BLaER1 (cell line): ENCODE results near the gene ANKRD50.
A peak's percentile ranks its signal among the peaks of the same experiment; 100 is the strongest.

Experiments used
- H3K27ac ChIP-seq: shearing (Covaris generic); formaldehyde crosslinking; 2 replicates; pipeline ENCODE4 v1.8.1; 2022
- H3K27me3 ChIP-seq: shearing (Covaris generic); formaldehyde crosslinking; 2 replicates; pipeline ENCODE4 v1.8.1; 2022
- H3K36me3 ChIP-seq: shearing (Covaris generic); formaldehyde crosslinking; 2 replicates; pipeline ENCODE4 v1.8.1; 2022
- H3K4me1 ChIP-seq: shearing (Covaris generic); formaldehyde crosslinking; 2 replicates; pipeline ENCODE4 v1.8.1; 2022
- H3K4me2 ChIP-seq: shearing (Covaris generic); formaldehyde crosslinking; 2 replicates; pipeline ENCODE4 v1.8.1; 2022
- H3K4me3 ChIP-seq: shearing (Covaris generic); formaldehyde crosslinking; 2 replicates; pipeline ENCODE4 v1.8.1; 2022
- H3K9ac ChIP-seq: shearing (Covaris generic); formaldehyde crosslinking; 2 replicates; pipeline ENCODE4 v1.8.1; 2022
- H3K9me3 ChIP-seq: shearing (Covaris generic); formaldehyde crosslinking; 2 replicates; pipeline ENCODE4 v1.8.1; 2022
- H4K20me1 ChIP-seq: shearing (Covaris generic); formaldehyde crosslinking; 2 replicates; pipeline ENCODE4 v1.8.1; 2022
- Cebpa-rat ChIP-seq: shearing (Covaris generic); IDR thresholded peaks from 2 replicates; pipeline ENCODE4 v1.8.1; 2022

ANKRD50 gene, protein sequence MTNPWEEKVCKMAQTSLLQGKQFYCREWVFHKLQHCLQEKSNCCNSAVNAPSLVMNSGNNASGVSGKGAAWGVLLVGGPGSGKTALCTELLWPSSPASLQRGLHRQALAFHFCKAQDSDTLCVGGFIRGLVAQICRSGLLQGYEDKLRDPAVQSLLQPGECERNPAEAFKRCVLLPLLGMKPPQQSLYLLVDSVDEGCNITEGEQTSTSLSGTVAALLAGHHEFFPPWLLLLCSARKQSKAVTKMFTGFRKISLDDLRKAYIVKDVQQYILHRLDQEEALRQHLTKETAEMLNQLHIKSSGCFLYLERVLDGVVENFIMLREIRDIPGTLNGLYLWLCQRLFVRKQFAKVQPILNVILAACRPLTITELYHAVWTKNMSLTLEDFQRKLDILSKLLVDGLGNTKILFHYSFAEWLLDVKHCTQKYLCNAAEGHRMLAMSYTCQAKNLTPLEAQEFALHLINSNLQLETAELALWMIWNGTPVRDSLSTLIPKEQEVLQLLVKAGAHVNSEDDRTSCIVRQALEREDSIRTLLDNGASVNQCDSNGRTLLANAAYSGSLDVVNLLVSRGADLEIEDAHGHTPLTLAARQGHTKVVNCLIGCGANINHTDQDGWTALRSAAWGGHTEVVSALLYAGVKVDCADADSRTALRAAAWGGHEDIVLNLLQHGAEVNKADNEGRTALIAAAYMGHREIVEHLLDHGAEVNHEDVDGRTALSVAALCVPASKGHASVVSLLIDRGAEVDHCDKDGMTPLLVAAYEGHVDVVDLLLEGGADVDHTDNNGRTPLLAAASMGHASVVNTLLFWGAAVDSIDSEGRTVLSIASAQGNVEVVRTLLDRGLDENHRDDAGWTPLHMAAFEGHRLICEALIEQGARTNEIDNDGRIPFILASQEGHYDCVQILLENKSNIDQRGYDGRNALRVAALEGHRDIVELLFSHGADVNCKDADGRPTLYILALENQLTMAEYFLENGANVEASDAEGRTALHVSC (N-terminal part only)

DNA sequence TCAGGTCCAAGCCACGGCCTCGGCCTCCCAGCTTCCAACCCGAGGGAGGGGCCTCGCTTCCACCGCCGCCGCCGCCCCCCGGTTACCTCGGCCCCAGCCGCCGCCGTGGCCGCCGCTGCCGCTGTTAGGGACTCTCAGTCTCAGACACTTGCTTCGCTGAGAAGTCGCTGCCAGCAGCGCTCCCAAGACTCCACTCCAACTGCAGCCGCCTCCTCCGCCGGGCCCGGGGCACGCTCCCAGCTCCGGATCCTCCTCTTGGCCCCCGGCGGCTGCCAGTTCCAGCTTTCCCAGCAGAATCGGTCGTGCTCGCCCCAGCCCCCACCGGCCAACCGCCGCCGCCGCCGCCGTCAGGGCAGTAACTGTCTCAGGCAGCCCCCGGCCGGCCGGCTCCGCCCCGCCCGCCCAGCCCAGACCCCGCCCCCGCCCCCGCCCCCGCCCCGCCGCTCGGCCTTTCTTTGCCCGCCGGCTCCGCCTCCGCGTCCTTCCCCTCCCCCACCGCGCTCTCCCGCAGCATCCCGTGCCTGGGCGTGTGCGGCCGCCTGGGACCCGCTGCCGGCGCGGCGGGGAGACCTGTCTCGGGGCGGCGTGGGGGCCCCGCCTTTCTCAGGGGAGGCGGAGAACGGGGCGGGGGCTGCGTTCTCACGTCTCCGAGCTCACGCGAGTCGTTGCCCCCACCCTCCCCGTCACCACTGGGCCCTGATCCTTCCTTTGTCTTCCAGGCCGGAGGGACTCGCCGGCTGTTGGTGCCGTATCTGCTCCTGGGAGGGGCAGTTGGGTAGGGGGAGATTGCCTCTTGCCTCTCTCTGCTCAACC lies at the start of gene ANKRD50:
ANKRD50 (minus strand) TSS at position 361 of the 813 bp plus-strand sequence. CDS start 2,221 bp downstream, outside the sequence.
- Histone ChIP-seq H3K36me3 (peaks cover under 1% of the 10 kb centered on the region; the same call in 1 of the 2 replicates), H4K20me1 (peaks cover 46% of the 10 kb centered on the region), H3K4me1 (peaks cover 41% of the 10 kb centered on the region), H3K27ac (peak within 1 kb of the TSS; percentile 97), H3K9ac (peak within 1 kb of the TSS; percentile 94), H3K4me3 (peak within 1 kb of the TSS; percentile 94), H3K4me2 (peak within 1 kb of the TSS; percentile 92), H3K9me3 (no peaks in the 10 kb centered on the region), H3K27me3 (no peaks in the 10 kb centered on the region)
- no peak for TF ChIP-seq Cebpa-rat

DNA sequence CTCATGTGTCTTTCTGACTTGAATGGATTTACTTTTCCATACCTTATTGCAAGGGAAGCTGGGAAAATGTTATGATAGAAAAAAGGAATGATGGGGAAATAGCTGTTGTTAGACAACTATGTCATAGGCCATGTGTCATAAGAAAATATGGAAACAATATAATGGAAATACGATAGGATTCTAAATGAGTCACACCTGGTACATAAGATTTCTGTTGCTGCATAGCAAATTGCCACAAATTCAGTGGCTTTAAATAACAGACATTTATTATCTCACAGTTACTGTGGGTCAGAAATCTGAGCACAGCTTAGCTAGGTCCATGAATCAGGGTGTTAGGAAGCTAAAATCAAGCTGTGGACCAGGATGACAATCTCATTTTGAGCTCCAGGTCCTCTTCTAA lies 44.6 kb upstream of the ANKRD50 start:
- H3K4me2 ChIP-seq = no peak overlapping the region
- no peaks in the 10 kb centered on the region for H3K4me1 ChIP-seq
- H3K36me3 ChIP-seq = no peaks in the 10 kb centered on the region
- no peak overlapping the region for H3K9ac ChIP-seq
- H3K27me3 ChIP-seq = no peaks in the 10 kb centered on the region
- no peaks in the 10 kb centered on the region for H3K9me3 ChIP-seq
- H3K4me3 ChIP-seq = no peak overlapping the region
- H3K27ac ChIP-seq = no peak overlapping the region
- TF ChIP-seq Cebpa-rat = no peak
- H4K20me1 ChIP-seq = no peaks in the 10 kb centered on the region

DNA sequence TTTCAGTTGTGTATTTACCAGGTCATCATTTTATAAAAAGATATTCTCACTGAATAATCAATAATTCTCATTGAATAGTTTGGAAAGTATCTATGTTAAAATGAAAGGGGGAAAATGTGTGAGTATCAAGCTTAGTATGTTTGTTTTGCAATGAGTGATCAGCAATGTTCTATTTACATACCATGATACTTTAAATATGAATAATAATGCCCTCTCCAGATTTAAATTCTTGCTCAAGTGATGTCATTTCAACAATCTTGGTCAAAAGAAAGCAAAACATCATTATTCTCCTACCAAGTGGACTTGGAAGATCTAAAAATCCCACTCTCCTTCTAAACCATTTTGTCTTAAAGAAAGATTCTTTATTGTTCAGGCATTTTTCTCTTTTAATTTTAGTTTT lies 42.1 kb upstream of the ANKRD50 start:
- Histone ChIP-seq H3K9ac (no peak overlapping the region), H3K36me3 (no peaks in the 10 kb centered on the region), H3K4me2 (no peak overlapping the region), H3K27me3 (no peaks in the 10 kb centered on the region), H3K4me1 (no peaks in the 10 kb centered on the region), H3K27ac (no peak overlapping the region), H3K9me3 (no peaks in the 10 kb centered on the region), H3K4me3 (no peak overlapping the region), H4K20me1 (no peaks in the 10 kb centered on the region)
- TF ChIP-seq Cebpa-rat = no peak

DNA sequence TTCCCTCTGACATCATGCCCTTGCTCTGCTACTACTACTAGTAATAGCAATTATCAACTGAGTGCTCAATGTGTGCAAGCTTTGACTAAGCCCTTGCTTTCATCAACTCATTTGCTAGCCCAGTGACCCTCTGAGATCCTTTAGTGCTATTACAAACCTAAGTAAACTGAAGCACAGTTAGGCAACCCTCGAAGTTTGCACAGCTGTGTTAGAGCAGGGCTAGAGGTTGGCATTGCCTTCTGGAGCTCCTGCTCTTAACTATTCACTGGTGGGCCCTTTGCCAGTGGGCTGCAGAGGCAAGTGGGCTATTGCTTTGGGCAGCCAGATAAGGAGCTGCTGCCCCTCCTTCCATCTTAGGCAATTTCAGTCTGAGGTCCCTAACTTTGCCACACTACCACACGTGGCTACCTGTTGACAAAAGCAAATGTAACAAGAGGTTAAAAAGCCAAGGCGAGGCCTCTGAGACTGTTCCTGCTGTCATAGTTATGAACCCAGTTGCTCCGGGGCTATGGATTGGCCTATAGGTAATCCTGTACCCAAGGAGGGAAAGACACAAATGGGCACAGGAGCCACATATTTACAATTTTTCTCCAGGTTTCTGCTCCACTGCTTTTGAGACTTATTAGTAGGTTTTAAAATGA lies 41.5 kb upstream of the ANKRD50 start:
- H3K27ac ChIP-seq = no peak overlapping the region
- H3K4me1 ChIP-seq = no peaks in the 10 kb centered on the region
- H3K4me2 ChIP-seq = no peak overlapping the region
- H4K20me1 ChIP-seq = no peaks in the 10 kb centered on the region
- no peaks in the 10 kb centered on the region for H3K9me3 ChIP-seq
- no peak for TF ChIP-seq Cebpa-rat
- no peak overlapping the region for H3K9ac ChIP-seq
- no peak overlapping the region for H3K4me3 ChIP-seq
- H3K36me3 ChIP-seq = no peaks in the 10 kb centered on the region
- no peaks in the 10 kb centered on the region for H3K27me3 ChIP-seq

DNA sequence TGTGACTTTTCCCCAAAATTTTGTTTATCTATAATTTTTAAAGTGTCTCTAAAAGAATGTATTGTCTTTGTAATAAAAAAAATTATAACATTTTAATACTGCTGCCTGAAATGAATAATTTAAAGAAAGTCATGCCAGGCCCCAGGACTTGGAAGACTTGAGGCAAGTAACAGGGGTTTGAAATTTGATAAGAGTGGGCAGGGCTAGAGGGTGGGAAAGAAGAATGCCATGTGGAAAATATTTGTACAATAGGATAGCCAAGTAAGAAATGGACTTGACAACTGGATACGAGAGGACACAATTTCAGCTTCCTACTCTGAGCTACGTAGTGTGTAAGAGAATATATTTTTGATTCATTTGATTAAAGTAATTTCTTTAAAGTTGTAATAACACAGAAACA lies 36.9 kb upstream of the ANKRD50 start:
- no peaks in the 10 kb centered on the region for H3K27me3 ChIP-seq
- no peak for TF ChIP-seq Cebpa-rat
- no peaks in the 10 kb centered on the region for H3K9me3 ChIP-seq
- H3K36me3 ChIP-seq = no peaks in the 10 kb centered on the region
- no peak overlapping the region for H3K4me2 ChIP-seq
- no peak overlapping the region for H3K27ac ChIP-seq
- H3K4me3 ChIP-seq = no peak overlapping the region
- H3K4me1 ChIP-seq = no peaks in the 10 kb centered on the region
- H3K9ac ChIP-seq = no peak overlapping the region
- H4K20me1 ChIP-seq = no peaks in the 10 kb centered on the region

DNA sequence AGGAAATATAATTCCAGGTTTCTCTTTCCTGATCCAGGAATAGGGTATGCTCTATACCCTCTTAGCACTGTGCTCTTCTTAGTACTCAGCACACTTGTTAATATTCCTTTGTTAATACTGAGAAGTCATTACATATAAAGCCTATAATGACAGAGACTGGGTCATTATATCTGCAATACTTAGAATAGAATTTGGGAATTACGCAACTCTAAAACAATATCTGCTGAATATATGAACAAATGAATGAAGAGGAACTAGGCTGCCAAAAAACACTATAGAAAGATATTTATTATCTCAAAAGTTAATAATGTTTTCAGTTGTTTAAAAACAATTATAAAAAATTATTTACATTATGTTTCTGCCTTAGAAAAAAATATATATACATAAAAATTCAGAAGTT lies 36.4 kb upstream of the ANKRD50 start:
- Histone ChIP-seq H3K36me3 (no peaks in the 10 kb centered on the region), H3K4me3 (no peak overlapping the region), H3K27me3 (no peaks in the 10 kb centered on the region), H3K4me1 (no peaks in the 10 kb centered on the region), H3K9me3 (no peaks in the 10 kb centered on the region), H3K9ac (no peak overlapping the region), H4K20me1 (no peaks in the 10 kb centered on the region), H3K27ac (no peak overlapping the region), H3K4me2 (no peak overlapping the region)
- TF ChIP-seq Cebpa-rat = peak; percentile 27; the same call in 1 of the 2 replicates

DNA sequence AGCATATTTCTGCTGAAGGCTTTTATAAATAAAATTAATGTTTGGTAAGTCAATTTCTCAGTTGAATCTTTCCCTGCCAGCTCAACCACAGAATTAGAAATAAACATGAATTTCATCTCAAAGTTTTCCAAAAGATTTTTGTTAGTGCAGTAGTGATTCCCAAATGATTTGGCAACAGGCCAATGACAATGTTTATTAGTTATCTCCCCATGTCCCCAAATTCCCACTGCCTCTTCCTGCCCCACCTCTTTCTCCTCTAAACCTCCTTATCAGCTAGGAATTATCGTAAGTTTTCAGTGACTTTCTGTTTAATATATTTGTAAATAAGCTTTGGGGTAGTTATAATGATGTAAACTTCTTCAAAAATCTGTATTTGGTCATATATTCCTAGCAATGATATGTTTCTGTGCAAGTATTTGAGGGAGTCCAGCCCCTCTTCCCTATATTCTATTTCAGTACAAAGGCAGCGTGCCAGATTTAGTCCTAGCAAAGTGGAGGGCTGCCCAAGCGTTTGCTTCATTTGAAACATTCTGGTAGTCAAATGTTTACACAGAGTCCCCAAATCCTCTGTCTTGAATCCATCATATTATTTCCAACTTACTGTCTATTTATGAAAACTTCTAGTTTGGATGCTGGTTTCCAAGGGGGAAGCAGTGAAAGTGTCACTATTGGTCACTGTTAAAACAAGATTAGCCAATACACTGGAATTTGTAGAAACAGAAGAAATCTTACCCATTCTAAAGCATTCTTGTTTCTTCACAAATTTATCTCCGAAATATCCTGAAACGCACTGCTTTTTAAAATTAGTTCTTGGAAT lies 33.7 kb upstream of the ANKRD50 start:
- H3K9ac ChIP-seq = no peak overlapping the region
- H3K4me1 ChIP-seq = no peaks in the 10 kb centered on the region
- no peak overlapping the region for H3K4me3 ChIP-seq
- TF ChIP-seq Cebpa-rat = no peak
- H3K36me3 ChIP-seq = no peaks in the 10 kb centered on the region
- no peak overlapping the region for H3K27ac ChIP-seq
- H3K9me3 ChIP-seq = no peaks in the 10 kb centered on the region
- H3K4me2 ChIP-seq = no peak overlapping the region
- no peaks in the 10 kb centered on the region for H3K27me3 ChIP-seq
- H4K20me1 ChIP-seq = no peaks in the 10 kb centered on the region

DNA sequence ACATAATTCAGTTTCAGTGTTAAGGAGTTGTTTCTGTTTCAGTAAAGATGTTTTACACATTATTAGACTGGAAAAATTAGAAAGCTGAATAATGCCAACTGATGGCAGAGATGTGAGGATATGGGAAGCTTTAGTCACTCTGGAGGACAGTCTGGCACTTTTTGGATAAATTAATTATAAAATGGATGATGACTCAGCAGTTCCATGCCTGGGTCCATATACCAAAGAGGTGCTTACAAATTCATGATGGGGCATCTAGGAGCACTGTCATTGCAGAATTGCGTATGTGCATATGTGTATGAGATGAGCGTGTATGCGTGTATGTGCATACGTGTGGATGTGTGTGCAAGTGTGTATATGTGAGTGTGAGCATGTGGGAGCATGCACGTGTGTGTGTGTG lies 31.2 kb upstream of the ANKRD50 start:
- no peaks in the 10 kb centered on the region for H3K9me3 ChIP-seq
- no peak for TF ChIP-seq Cebpa-rat

More for the DNA sequence above, 31.2 kb upstream of the ANKRD50 start:
- H3K4me2 ChIP-seq = no peak overlapping the region
- no peaks in the 10 kb centered on the region for H3K27me3 ChIP-seq
- no peaks in the 10 kb centered on the region for H3K4me1 ChIP-seq
- no peak overlapping the region for H3K4me3 ChIP-seq
- no peak overlapping the region for H3K27ac ChIP-seq
- H3K36me3 ChIP-seq = no peaks in the 10 kb centered on the region
- H3K9ac ChIP-seq = no peak overlapping the region
- no peaks in the 10 kb centered on the region for H4K20me1 ChIP-seq
